Omental fat pad (tissue), 4 donors: ENCODE data around the gene ADAMTS17. TPM values are rescaled to one million over a fixed set of nuclear protein-coding genes. Genes with fewer than 3 reads are reported as not detected.
A peak's percentile ranks its signal among the peaks of the same experiment; 100 is the strongest.

Experiments used
- ATAC-seq: fragments of 150-250 bp; one replicate; pipeline ENCODE4 v1.9.1; 2016; ENCODE audit warnings: mild to moderate bottlenecking, moderate library complexity; ENCODE audit not compliant: low FRiP score
- DNase-seq: peaks from one replicate; pipeline ENCODE4 v3.0.0-alpha.2; 2019; ENCODE audit warnings: low spot score
- total RNA-seq, 4 donors: library from RNA; depleted of rRNA; stranded (reverse); fragments of >200 nt; gene quantifications; one replicate each; pipeline ENCODE4 v1.1.0, GENCODE V29; 2016
- TF ChIP-seq, protein P1 (sequence below), 3 donors: fragments of 450-650 bp; IDR thresholded peaks; one replicate each; pipeline ENCODE4 v1.5.1; 2016 to 2017; ENCODE audit warnings: antibody characterized with exemption in 3 of 3, mild to moderate bottlenecking in 3 of 3, moderate library complexity in 2 of 3

The ADAMTS17 gene
- total RNA-seq, 4 donors from 2014 or later = 1.6 to 10.7 (median 5.7) TPM

GRCh38 chr15:100154338-100154737 lies 187.4 kb downstream of the ADAMTS17 start:
- TF ChIP-seq, protein P1, sequence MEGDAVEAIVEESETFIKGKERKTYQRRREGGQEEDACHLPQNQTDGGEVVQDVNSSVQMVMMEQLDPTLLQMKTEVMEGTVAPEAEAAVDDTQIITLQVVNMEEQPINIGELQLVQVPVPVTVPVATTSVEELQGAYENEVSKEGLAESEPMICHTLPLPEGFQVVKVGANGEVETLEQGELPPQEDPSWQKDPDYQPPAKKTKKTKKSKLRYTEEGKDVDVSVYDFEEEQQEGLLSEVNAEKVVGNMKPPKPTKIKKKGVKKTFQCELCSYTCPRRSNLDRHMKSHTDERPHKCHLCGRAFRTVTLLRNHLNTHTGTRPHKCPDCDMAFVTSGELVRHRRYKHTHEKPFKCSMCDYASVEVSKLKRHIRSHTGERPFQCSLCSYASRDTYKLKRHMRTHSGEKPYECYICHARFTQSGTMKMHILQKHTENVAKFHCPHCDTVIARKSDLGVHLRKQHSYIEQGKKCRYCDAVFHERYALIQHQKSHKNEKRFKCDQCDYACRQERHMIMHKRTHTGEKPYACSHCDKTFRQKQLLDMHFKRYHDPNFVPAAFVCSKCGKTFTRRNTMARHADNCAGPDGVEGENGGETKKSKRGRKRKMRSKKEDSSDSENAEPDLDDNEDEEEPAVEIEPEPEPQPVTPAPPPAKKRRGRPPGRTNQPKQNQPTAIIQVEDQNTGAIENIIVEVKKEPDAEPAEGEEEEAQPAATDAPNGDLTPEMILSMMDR (IDR thresholded peaks at IDR 0.05) = no peak
- DNase-seq = no peak
- ATAC-seq = no peak

- TF ChIP-seq, protein P1 (IDR thresholded peaks at IDR 0.05) = no peak
- DNase-seq = no peak
- no peak for ATAC-seq
Observed at GRCh38 chr15:100152463-100152862, 189.3 kb downstream of the ADAMTS17 start.

DNA sequence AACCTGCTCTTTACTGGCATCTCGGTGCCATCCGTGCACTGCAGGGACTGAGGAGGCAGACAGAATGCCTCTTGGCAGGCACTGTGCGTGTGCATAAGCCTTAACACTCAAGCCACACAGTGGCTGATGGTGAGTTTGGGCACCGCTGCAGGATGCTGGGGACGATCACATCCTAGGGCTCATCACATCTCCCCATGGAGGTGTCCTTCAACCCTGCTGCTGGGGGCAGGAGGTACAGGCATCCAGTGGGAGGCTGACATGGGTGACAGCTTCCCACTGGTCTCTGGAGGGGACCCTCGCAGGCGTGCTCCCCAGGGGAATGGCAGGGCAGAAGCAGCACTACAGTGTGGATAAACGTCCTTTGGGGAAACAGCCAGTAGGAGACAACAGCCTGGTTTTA lies 190.9 kb downstream of the ADAMTS17 start:
- DNase-seq (no peak), ATAC-seq (no peak)
- TF ChIP-seq, protein P1 (IDR thresholded peaks at IDR 0.05) = no peak

DNA sequence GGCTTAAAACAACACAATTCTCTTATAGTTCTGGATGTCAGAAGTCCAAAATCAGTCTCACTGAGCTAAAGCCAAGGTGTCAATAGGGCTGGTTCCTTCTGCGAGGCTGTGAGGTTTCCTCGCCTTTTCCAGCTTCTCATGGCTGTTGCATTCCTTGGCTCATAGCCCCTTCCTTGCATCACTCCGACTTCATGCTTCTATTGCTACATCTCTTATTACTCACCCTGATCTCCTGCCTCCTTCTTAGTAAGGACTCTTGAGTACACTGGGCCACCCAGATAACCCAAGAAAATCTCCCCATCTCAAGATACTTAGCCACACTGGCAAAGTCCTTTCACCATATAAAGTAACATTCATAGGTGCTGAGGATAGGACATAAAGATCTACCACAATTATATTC lies 193.9 kb downstream of the ADAMTS17 start:
- ATAC-seq = no peak
- DNase-seq = no peak
- TF ChIP-seq, protein P1 (IDR thresholded peaks at IDR 0.05) = no peak

- TF ChIP-seq, protein P1 (IDR thresholded peaks at IDR 0.05) = no peak
- ATAC-seq = no peak
- DNase-seq = no peak
Observed at GRCh38 chr15:100143378-100143777, 198.4 kb downstream of the ADAMTS17 start.

DNA sequence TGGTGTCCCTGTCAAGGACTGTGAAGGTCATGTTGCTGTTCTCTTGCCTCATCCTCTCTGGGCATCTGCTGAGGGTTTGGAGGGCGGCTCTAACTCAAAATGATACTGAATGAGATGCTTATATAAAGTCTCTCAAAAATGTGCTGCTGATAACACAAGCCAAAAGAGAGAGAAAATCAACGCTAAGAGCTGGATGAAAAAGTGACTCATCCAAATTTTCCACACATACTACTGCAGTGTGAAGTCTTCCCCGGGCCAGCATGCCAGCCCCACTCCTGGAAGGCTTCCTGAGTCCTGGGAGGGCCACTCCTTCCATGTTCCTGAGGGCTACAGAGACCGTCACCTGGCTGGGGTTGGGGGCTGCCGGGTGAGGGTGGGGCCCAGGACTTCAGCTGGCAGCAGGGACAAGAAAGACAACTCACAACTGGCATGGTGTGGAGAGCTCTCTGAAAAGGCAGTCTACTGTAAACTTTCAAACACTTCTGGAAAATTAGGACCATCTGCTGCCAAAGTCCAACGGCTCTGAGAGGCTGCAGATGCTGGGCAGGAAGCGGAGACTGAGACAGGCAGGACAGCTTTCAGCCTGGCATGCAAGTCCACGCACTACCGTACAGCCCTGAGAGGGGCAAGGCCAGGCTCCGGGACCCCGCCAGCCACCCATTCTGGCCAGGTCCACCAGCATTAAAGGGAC lies 200.3 kb downstream of the ADAMTS17 start:
- TF ChIP-seq, protein P1 (IDR thresholded peaks at IDR 0.05) = no peak
- ATAC-seq = peak; percentile 74
- DNase-seq = no peak
